B cell (primary cell): Measurements from ENCODE around the gene LRBA. TPM values are rescaled to one million over a fixed set of nuclear protein-coding genes. Genes with fewer than 3 reads are reported as not detected.

ENCODE experiments used
- ATAC-seq: fragments of 200-7000 bp; cut with Tn5 transposase; one replicate; pipeline ENCODE4 v1.10.0; 2021; ENCODE audit warnings: low read depth, mild to moderate bottlenecking, moderate number of reproducible peaks, moderate library complexity
- CTCF ChIA-PET: fragments of 350-600 bp; sonication (Branson Sonifier 250); formaldehyde crosslinking; loops from one replicate; lab custom pipeline; 2021; ENCODE audit warnings: antibody characterized with exemption, inconsistent platforms; lab: Charles Lee
- POLR2A ChIA-PET: fragments of 350-600 bp; sonication (Branson Sonifier 250); formaldehyde crosslinking; loops from one replicate; lab custom pipeline; 2021; ENCODE audit warnings: antibody characterized with exemption; lab: Charles Lee
- DNase-seq: peaks from one replicate; pipeline ENCODE4 v3.0.0; 2013
- H2AFZ ChIP-seq: 2 replicates; pipeline ENCODE4 v1.6.1; 2012; ENCODE audit warnings: mild to moderate bottlenecking, low read depth, low read length; ENCODE audit not compliant: insufficient read depth, poor library complexity, severe bottlenecking
- H3K27ac ChIP-seq, 2 donors: 1 replicate in 1 of 2; 2 replicates in 1 of 2; pipeline ENCODE4 v1.5.1; 2012 to 2013; ENCODE audit warnings: low read length in 2 of 2, mild to moderate bottlenecking in 2 of 2, moderate library complexity in 1 of 2
- H3K27me3 ChIP-seq, 4 experiments: fragments of 200-600 bp in 1 of 4; sonication (generic) in 1 of 4; replicated peaks in 1 of 4; 1 replicate in 2 of 4; 2 replicates in 2 of 4; pipeline versions ENCODE4 v1.6.1 to v1.7.0; 2013 to 2016; ENCODE audit warnings: low read length in 3 of 4, mild to moderate bottlenecking in 2 of 4, mixed read lengths in 1 of 4, moderate library complexity in 1 of 4; ENCODE audit not compliant: insufficient read depth in 4 of 4, control insufficient read depth in 3 of 4; ENCODE audit errors: control extremely low read depth in 1 of 4
- H3K36me3 ChIP-seq, 2 experiments: replicated peaks in 1 of 2; 1 replicate in 1 of 2; 2 replicates in 1 of 2; pipeline versions ENCODE4 v1.6.1 to v1.7.1; 2013; ENCODE audit warnings: low read length in 1 of 2; ENCODE audit not compliant: insufficient read depth in 2 of 2, control insufficient read depth in 1 of 2; ENCODE audit errors: control extremely low read depth in 1 of 2, extremely low read depth in 1 of 2
- H3K4me1 ChIP-seq, 2 donors: fragments of 200-600 bp in 1 of 2; sonication (generic) in 1 of 2; 1 replicate in 1 of 2; 2 replicates in 1 of 2; pipeline versions ENCODE4 v1.5.1 to v1.6.1; 2013 to 2017; ENCODE audit warnings: low read length in 2 of 2; ENCODE audit not compliant: control insufficient read depth in 2 of 2, insufficient read depth in 2 of 2
- H3K4me2 ChIP-seq: replicated peaks from 2 replicates; pipeline ENCODE3; 2012; ENCODE audit warnings: mild to moderate bottlenecking, low read depth, low read length; ENCODE audit not compliant: poor library complexity, severe bottlenecking
- H3K4me3 ChIP-seq, 5 experiments: fragments of 200-600 bp in 1 of 5; sonication (generic) in 1 of 5; 1 replicate in 3 of 5; 2 replicates in 2 of 5; pipeline versions ENCODE4 v1.5.1 to v1.7.0; 2011 to 2016; ENCODE audit warnings: low read length in 4 of 5, mild to moderate bottlenecking in 4 of 5, low read depth in 2 of 5, control low read depth in 1 of 5, moderate library complexity in 1 of 5; ENCODE audit not compliant: insufficient read depth in 1 of 5; ENCODE audit errors: control extremely low read depth in 1 of 5, extremely low read depth in 1 of 5
- H3K79me2 ChIP-seq: fragments of 200-600 bp; sonication (generic); one replicate; pipeline ENCODE4 v1.6.0; 2016; ENCODE audit warnings: low read length; ENCODE audit not compliant: control insufficient read depth, insufficient read depth
- H3K9ac ChIP-seq: fragments of 200-600 bp; sonication (generic); 2 replicates; pipeline ENCODE4 v1.6.1; 2017; ENCODE audit warnings: mild to moderate bottlenecking, low read length, moderate library complexity
- H3K9me3 ChIP-seq, 3 donors: one replicate each; pipeline versions ENCODE4 v1.6.1 to v1.7.1; 2013; ENCODE audit warnings: low read length in 2 of 3; ENCODE audit not compliant: control insufficient read depth in 2 of 3, insufficient read depth in 1 of 3; ENCODE audit errors: control extremely low read depth in 1 of 3
- H4K20me1 ChIP-seq: 2 replicates; pipeline ENCODE4 v1.6.0; 2012; ENCODE audit warnings: mild to moderate bottlenecking, low read length; ENCODE audit not compliant: insufficient read depth, control insufficient read depth, poor library complexity, severe bottlenecking
- H3K27ac Mint-ChIP-seq: one replicate; pipeline ENCODE4 v1.8.0; 2021; ENCODE audit warnings: mixed read lengths
- H3K27me3 Mint-ChIP-seq: one replicate; pipeline ENCODE4 v1.8.0; 2021; ENCODE audit warnings: mixed read lengths
- H3K4me1 Mint-ChIP-seq: one replicate; pipeline ENCODE4 v1.8.0; 2021; ENCODE audit warnings: mixed read lengths
- H3K4me3 Mint-ChIP-seq: one replicate; pipeline ENCODE4 v1.8.0; 2021; ENCODE audit warnings: mixed read lengths
- H3K9me3 Mint-ChIP-seq: one replicate; pipeline ENCODE4 v1.8.0; 2022; ENCODE audit warnings: mixed read lengths; ENCODE audit not compliant: insufficient read depth
- CTCF ChIP-seq: fragments of 200-600 bp; IDR thresholded peaks from one replicate; pipeline ENCODE4 v1.8.0; 2022; ENCODE audit warnings: antibody characterized with exemption, mild to moderate bottlenecking
- EZH2 ChIP-seq: IDR thresholded peaks from 2 replicates; pipeline ENCODE4 v1.6.1; 2012; ENCODE audit warnings: borderline replicate concordance, low read depth, mild to moderate bottlenecking, moderate library complexity, low read length; ENCODE audit not compliant: insufficient read depth, poor library complexity, severe bottlenecking
- WGBS: methylation state at CpG from one replicate; pipeline ENCODE4 v1.1.5; 2013; ENCODE audit warnings: missing lambda C conversion rate; ENCODE audit not compliant: insufficient coverage; 5-methylcytosine and 5-hydroxymethylcytosine counted together
- intact Hi-C: fragments of 100-400 bp; cut with micrococcal nuclease; formaldehyde crosslinking; loops from one replicate; pipeline ENCODE4 v1.10.0; 2022
- polyA plus RNA-seq: library from polyadenylated mRNA; depleted of rRNA; stranded (reverse); fragments of >200 nt; gene quantifications from 2 replicates; pipeline ENCODE4 v1.2.3, GENCODE V29; 2012
- total RNA-seq, 2 donors: library from RNA; stranded (reverse); fragments of 120-200 nt in 1 of 2; gene quantifications; 1 replicate in 1 of 2; 2 replicates in 1 of 2; pipeline versions ENCODE4 v1.2.3 to v1.2.4, GENCODE V29; 2013 to 2022

The LRBA gene
- total and polyA plus RNA-seq, 2 donors (not counting 1 experiment from before 2014, with no cell fraction given) = 17.5 to 86.7 TPM

DNA sequence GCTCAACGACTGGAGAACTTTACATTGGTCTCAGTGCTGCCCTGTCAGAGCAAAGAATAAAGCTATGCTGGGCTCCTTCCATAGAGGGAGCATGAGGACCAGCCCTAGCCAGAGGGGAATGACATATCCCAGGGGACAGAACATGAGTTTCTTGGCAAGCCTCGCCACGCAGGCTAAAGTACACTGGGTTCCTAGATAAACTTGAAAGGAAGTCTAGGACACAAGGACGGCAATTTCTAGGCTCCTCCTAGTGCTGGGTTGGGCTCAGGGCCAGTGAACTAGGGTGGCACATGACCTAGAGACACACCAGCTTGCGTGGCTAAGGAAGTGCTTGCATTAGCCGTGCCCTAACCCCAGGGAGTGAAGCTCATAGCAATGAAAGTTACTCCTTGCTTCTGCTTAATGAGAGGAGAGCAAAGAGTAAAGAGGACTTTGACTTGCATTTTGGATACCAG lies 292.1 kb downstream of the LRBA start:
- H4K20me1 ChIP-seq = no peaks in the 10 kb centered on the region

More for the DNA sequence above, 292.1 kb downstream of the LRBA start:
- Histone ChIP-seq H2AFZ (no peak overlapping the region), H3K9ac (no peak overlapping the region), H3K4me1 (no peaks in the 10 kb centered on the region), H3K27ac (no peak overlapping the region), H3K4me2 (no peak overlapping the region), H3K27me3 (no peaks in the 10 kb centered on the region), H3K4me3 (no peak overlapping the region), H3K36me3 (peaks cover 4 to 18% of the 10 kb centered on the region in 2 experiments), H3K9me3 (peaks cover 0 to 6% (median 5%) of the 10 kb centered on the region in 3 donors), H3K79me2 (no peaks in the 10 kb centered on the region)
- peaks cover 10% of the 10 kb centered on the region for H3K9me3 Mint-ChIP-seq
- TF ChIP-seq CTCF (no peak), EZH2 (no peak)
- no peaks in the 10 kb centered on the region for H3K27me3 Mint-ChIP-seq
- intact Hi-C loops = no loop called here
- H3K4me3 Mint-ChIP-seq = no peak overlapping the region
- WGBS = 71% methylated on average over 6 of the region's 6 CpGs
- H3K27ac Mint-ChIP-seq = no peak overlapping the region
- H3K4me1 Mint-ChIP-seq = no peaks in the 10 kb centered on the region
- POLR2A ChIA-PET = no interaction called here
- CTCF ChIA-PET = no interaction called here
- no peak for DNase-seq
- no peak for ATAC-seq
